ENCODE data around the gene LYAR.

LYAR gene, protein sequence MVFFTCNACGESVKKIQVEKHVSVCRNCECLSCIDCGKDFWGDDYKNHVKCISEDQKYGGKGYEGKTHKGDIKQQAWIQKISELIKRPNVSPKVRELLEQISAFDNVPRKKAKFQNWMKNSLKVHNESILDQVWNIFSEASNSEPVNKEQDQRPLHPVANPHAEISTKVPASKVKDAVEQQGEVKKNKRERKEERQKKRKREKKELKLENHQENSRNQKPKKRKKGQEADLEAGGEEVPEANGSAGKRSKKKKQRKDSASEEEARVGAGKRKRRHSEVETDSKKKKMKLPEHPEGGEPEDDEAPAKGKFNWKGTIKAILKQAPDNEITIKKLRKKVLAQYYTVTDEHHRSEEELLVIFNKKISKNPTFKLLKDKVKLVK

DNA sequence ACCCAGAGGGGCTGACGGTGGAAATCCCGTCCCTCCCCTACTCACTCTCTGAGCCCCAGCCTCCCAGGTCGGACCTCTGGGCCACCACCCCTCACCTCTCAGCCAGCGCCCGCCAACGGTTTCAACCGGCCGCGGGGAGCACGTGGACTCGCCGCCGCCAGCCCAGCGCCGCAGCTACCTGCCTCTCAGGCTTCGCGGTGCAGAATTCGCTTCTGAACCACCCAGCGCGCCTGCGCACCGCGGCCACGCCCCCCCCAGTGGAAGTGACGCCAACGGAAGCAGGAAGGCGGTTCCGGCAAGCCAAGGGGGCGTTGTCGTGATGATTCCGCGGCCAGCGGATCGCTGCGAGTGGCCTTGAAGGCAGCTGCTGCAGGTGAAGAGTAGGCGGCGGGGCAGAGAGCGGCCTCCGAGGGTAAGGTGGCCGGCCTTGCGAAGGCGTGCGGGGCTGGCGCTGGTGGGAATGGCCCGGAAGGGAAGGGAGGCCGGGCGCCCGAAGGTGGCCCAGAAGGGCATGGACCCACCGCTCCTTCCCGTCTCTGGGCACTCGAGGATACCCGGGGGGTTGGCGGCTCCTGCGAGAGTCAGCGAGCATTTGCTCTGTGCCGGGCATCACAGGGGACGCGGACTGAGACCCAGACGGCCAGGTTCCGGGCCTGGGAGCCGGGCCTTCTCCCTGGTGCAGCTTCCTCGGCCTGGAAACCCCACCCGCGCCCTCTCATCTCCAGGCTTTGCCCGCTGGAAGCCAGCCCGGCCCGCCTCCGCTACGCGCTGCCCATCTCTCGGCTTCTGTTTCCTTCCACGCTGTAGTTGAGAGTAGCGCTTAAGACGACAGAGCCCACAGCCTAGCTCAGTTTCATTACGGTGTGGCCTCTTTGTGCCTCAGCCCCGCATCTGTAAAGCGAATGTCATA, at the start of gene LYAR, which contains the start of gene ZBTB49:
Gene LYAR (minus strand): TSS at position 214 of the 910 bp plus-strand sequence. CDS start 6,412 bp downstream, outside the sequence.
Gene ZBTB49 (plus strand): TSS at position 311 of the 910 bp plus-strand sequence. CDS start 9,695 bp downstream, outside the sequence.
- TF ChIP-seq, protein P1, sequence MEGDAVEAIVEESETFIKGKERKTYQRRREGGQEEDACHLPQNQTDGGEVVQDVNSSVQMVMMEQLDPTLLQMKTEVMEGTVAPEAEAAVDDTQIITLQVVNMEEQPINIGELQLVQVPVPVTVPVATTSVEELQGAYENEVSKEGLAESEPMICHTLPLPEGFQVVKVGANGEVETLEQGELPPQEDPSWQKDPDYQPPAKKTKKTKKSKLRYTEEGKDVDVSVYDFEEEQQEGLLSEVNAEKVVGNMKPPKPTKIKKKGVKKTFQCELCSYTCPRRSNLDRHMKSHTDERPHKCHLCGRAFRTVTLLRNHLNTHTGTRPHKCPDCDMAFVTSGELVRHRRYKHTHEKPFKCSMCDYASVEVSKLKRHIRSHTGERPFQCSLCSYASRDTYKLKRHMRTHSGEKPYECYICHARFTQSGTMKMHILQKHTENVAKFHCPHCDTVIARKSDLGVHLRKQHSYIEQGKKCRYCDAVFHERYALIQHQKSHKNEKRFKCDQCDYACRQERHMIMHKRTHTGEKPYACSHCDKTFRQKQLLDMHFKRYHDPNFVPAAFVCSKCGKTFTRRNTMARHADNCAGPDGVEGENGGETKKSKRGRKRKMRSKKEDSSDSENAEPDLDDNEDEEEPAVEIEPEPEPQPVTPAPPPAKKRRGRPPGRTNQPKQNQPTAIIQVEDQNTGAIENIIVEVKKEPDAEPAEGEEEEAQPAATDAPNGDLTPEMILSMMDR (IDR thresholded peaks at IDR 0.05; ENCODE audit: low read depth, low read length), result no peak
- H3K4me3 ChIP-seq (ENCODE audit: low read depth, low read length), result peak within 1 kb of the TSS; percentile 65

DNA sequence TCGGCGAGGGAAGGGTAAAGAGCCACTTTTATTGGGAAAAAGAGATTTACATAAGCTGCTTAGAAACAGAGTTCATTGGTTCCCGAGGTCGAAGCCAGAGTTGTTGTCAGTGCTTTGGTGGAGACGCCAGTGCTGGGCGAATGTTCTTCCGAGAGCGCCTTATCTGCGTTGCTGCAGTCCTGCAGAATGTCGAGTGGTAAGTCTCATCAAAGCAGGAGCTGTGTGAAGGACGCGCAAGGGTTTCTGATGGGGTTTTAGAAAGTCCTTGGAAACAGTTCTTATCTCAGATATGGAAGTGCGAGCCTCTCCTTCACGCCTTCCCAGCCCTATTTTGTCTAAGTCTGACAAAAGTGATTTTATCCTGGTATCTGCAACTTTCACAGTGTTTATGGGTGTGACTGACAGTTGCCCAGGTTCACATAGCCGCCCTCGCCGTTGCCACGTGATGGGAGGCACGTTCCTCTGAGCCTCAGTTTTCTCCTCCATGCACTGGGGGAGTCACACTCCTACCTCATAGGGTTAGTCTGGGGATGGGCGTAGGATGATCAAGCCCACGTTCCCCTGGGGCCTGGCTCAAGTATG, 49.6 kb upstream of the LYAR start:
- H3K4me3 ChIP-seq (ENCODE audit: low read depth, low read length), result no peak overlapping the region
- TF ChIP-seq, protein P1 (IDR thresholded peaks at IDR 0.05; ENCODE audit: low read depth, low read length), result no peak

DNA sequence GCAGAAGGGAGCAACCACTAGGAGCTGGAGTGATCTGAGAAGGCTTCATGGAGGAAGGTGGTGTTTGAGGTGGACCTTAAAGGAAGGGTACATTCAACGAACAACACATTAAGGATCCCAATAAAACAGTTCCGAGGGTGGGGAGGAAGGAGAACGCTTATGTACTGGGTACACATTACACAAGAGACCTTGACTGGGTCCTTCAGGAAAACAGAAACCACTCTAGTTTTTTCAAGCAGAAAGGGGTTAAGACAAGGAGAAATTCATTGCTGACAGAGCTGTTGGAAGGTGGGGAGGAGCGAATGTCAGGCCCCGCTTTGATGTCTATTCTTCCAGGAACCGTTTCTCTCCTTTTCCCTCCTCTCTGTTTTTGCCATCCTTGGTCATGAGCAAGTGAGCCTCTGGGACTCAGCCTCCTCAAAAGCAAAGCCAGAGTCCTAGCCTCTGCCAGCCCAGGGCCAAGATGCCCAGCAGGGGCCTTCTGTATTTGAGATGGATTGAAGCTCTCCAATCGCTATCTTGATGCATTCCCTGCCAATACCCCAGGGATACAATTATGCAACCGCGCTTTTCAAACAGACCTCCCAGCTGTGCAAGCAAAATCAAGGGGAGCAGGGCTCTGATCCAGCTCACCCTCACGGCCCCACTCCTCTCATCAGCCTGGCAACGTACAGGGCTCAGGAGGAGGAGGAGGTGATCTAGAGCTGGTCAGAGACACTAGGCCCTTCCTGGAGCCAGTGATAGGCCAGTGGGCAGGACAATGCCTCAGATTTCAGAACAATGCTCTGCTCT, 48.5 kb upstream of the LYAR start:
- TF ChIP-seq, protein P1 (IDR thresholded peaks at IDR 0.05; ENCODE audit: low read depth, low read length), result no peak

DNA sequence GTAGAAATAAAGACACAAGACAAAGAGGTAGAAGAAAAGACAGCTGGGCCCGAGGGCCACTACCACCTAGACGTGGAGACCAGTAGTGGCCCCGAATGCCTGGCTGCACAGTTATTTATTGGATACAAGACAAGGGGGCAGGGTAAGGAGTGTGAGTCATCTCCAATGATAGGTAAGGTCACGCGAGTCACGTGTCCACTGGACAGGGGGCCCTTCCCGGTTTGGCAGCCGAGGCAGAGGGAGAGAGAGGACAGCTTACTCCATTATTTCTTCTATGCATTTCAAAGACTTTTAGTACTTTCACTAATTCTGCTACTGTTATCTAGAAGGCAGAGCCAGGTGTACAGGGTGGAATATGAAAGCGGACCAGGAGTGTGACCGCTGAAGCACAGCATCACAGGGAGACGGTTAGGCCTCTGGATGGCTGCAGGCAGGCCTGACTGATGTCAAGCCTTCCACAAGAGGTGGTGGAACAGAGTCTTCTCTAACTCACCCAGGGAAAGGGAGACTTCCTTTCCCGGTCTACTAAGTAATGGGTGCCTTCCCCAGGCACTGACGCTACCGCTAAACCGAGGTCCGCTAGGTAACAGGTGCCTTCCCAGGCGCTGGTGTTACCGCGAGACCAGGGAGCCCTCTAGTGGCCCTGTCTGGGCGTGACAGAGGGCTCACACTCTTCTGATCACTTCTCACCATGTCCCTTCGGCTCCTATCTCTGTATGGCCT, 45.0 kb upstream of the LYAR start:
- H3K4me3 ChIP-seq (ENCODE audit: low read depth, low read length), result no peak overlapping the region

More for the DNA sequence above, 48.5 kb upstream of the LYAR start:
- H3K4me3 ChIP-seq (ENCODE audit: low read depth, low read length), result no peak overlapping the region

DNA sequence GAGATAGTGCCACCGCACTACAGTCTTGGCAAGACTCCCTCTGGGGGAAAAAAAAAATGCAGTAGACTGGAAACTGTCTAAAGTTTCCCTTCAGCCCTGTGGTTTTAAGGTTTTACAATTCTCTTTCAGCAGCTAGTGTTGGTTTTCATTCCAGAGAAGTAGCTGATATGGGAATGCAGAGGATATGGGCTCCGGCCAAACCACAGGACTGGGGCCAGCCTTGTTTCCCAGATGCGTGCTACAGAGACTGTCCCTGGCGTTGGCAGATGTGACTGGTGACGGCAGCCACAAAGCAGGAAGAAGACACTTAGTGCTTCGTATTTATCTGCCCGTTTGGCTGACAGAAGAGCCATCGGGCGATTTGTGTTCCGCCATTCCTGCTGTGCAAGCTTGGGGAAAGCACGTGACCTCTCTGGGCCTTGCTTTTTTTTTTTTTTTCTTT, 43.3 kb upstream of the LYAR start:
- no peak overlapping the region for H3K4me3 ChIP-seq (ENCODE audit: low read depth, low read length)
- TF ChIP-seq, protein P1 (IDR thresholded peaks at IDR 0.05; ENCODE audit: low read depth, low read length), result no peak

More for the DNA sequence above, 45.0 kb upstream of the LYAR start:
- TF ChIP-seq, protein P1 (IDR thresholded peaks at IDR 0.05; ENCODE audit: low read depth, low read length), result peak; percentile 85

DNA sequence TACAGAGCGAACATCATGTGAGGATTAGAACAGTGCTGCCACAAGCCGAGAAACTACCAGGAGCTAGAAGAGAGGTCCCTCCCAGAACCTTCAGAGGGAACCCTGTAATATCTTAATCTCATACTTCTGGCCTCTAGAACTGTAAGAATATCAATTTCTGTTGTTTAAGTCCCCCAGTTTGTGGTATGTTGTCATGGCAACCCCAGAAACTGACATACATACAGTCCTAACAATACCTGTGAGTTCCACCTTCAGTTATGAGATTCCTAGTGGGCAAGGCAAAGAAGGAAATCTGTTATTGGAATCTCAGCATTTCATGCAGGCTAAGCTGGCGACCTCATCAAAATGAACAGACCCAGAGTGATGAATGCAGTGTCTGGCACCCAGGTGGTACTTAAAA, 42.6 kb upstream of the LYAR start:
- H3K4me3 ChIP-seq (ENCODE audit: low read depth, low read length), result no peak overlapping the region

More for the DNA sequence above, 42.6 kb upstream of the LYAR start:
- TF ChIP-seq, protein P1 (IDR thresholded peaks at IDR 0.05; ENCODE audit: low read depth, low read length), result no peak
